Measurements from ENCODE around the gene TARS2.
A peak's percentile ranks its signal among the peaks of the same experiment; 100 is the strongest.

Gene TARS2

GRCh38 chr1:150486966-150487762 is at the start of gene TARS2:
TARS2 (plus strand) TSS chr1:150487419; CDS start chr1:150487451, 32 bp downstream.
- no peaks in the 10 kb centered on the region for H3K9me3 ChIP-seq (ENCODE audit: control insufficient read depth, insufficient read depth, low read length)
- no peaks in the 10 kb centered on the region for H3K27me3 ChIP-seq (ENCODE audit: control insufficient read depth, insufficient read depth, low read length)
- H3K36me3 ChIP-seq (ENCODE audit: control insufficient read depth, insufficient read depth, low read length) = peaks cover 23% of the 10 kb centered on the region
- peak within 1 kb of the TSS; percentile 84 for H3K9ac ChIP-seq (ENCODE audit: low read depth, low read length)
- no peaks in the 10 kb centered on the region for H3K4me1 ChIP-seq (ENCODE audit: control insufficient read depth, insufficient read depth, low read length)
- peak within 1 kb of the TSS; percentile 85 for H3K4me3 ChIP-seq (ENCODE audit: low read depth, low read length)

GRCh38 chr1:150441121-150441520 is 46.1 kb upstream of the TARS2 start:
- no peaks in the 10 kb centered on the region for H3K27me3 ChIP-seq (ENCODE audit: control insufficient read depth, insufficient read depth, low read length)
- no peaks in the 10 kb centered on the region for H3K4me1 ChIP-seq (ENCODE audit: control insufficient read depth, insufficient read depth, low read length)
- peaks cover 5% of the 10 kb centered on the region for H3K36me3 ChIP-seq (ENCODE audit: control insufficient read depth, insufficient read depth, low read length)
- H3K9me3 ChIP-seq (ENCODE audit: control insufficient read depth, insufficient read depth, low read length) = no peaks in the 10 kb centered on the region
- H3K9ac ChIP-seq (ENCODE audit: low read depth, low read length) = no peak overlapping the region
- no peak overlapping the region for H3K4me3 ChIP-seq (ENCODE audit: low read depth, low read length)

GRCh38 chr1:150444232-150444631 is 43.0 kb upstream of the TARS2 start:
- H3K36me3 ChIP-seq (ENCODE audit: control insufficient read depth, insufficient read depth, low read length) = peaks cover 5% of the 10 kb centered on the region
- no peaks in the 10 kb centered on the region for H3K27me3 ChIP-seq (ENCODE audit: control insufficient read depth, insufficient read depth, low read length)
- no peaks in the 10 kb centered on the region for H3K9me3 ChIP-seq (ENCODE audit: control insufficient read depth, insufficient read depth, low read length)
- no peak overlapping the region for H3K4me3 ChIP-seq (ENCODE audit: low read depth, low read length)
- H3K4me1 ChIP-seq (ENCODE audit: control insufficient read depth, insufficient read depth, low read length) = no peaks in the 10 kb centered on the region
- H3K9ac ChIP-seq (ENCODE audit: low read depth, low read length) = no peak overlapping the region

- H3K9ac ChIP-seq (ENCODE audit: low read depth, low read length) = no peak overlapping the region
- peaks cover 6% of the 10 kb centered on the region for H3K36me3 ChIP-seq (ENCODE audit: control insufficient read depth, insufficient read depth, low read length)
Observed at GRCh38 chr1:150456146-150456647, 31.0 kb upstream of the TARS2 start.

GRCh38 chr1:150464422-150464826 is 22.8 kb upstream of the TARS2 start:
- Histone ChIP-seq H3K27me3 (ENCODE audit: control insufficient read depth, insufficient read depth, low read length) (no peaks in the 10 kb centered on the region), H3K9ac (ENCODE audit: low read depth, low read length) (no peak overlapping the region), H3K4me3 (ENCODE audit: low read depth, low read length) (no peak overlapping the region), H3K36me3 (ENCODE audit: control insufficient read depth, insufficient read depth, low read length) (peaks cover 15% of the 10 kb centered on the region), H3K4me1 (ENCODE audit: control insufficient read depth, insufficient read depth, low read length) (no peaks in the 10 kb centered on the region), H3K9me3 (ENCODE audit: control insufficient read depth, insufficient read depth, low read length) (no peaks in the 10 kb centered on the region)

More at GRCh38 chr1:150456146-150456647, 31.0 kb upstream of the TARS2 start:
- H3K27me3 ChIP-seq (ENCODE audit: control insufficient read depth, insufficient read depth, low read length) = no peaks in the 10 kb centered on the region
- no peak overlapping the region for H3K4me3 ChIP-seq (ENCODE audit: low read depth, low read length)
- no peaks in the 10 kb centered on the region for H3K9me3 ChIP-seq (ENCODE audit: control insufficient read depth, insufficient read depth, low read length)
- H3K4me1 ChIP-seq (ENCODE audit: control insufficient read depth, insufficient read depth, low read length) = no peaks in the 10 kb centered on the region

GRCh38 chr1:150466964-150467363 is 20.3 kb upstream of the TARS2 start:
- Histone ChIP-seq H3K27me3 (ENCODE audit: control insufficient read depth, insufficient read depth, low read length) (no peaks in the 10 kb centered on the region), H3K36me3 (ENCODE audit: control insufficient read depth, insufficient read depth, low read length) (peaks cover 26% of the 10 kb centered on the region), H3K9ac (ENCODE audit: low read depth, low read length) (no peak overlapping the region)

GRCh38 chr1:150469291-150469690 is 17.9 kb upstream of the TARS2 start:
- no peak overlapping the region for H3K4me3 ChIP-seq (ENCODE audit: low read depth, low read length)
- H3K9ac ChIP-seq (ENCODE audit: low read depth, low read length) = no peak overlapping the region
- H3K27me3 ChIP-seq (ENCODE audit: control insufficient read depth, insufficient read depth, low read length) = no peaks in the 10 kb centered on the region
- no peaks in the 10 kb centered on the region for H3K9me3 ChIP-seq (ENCODE audit: control insufficient read depth, insufficient read depth, low read length)
- no peaks in the 10 kb centered on the region for H3K4me1 ChIP-seq (ENCODE audit: control insufficient read depth, insufficient read depth, low read length)
- peaks cover 30% of the 10 kb centered on the region for H3K36me3 ChIP-seq (ENCODE audit: control insufficient read depth, insufficient read depth, low read length)

More at GRCh38 chr1:150466964-150467363, 20.3 kb upstream of the TARS2 start:
- Histone ChIP-seq H3K4me1 (ENCODE audit: control insufficient read depth, insufficient read depth, low read length) (no peaks in the 10 kb centered on the region), H3K4me3 (ENCODE audit: low read depth, low read length) (no peak overlapping the region), H3K9me3 (ENCODE audit: control insufficient read depth, insufficient read depth, low read length) (no peaks in the 10 kb centered on the region)

- H3K4me3 ChIP-seq (ENCODE audit: low read depth, low read length) = no peak overlapping the region
- H3K9ac ChIP-seq (ENCODE audit: low read depth, low read length) = no peak overlapping the region
- no peaks in the 10 kb centered on the region for H3K4me1 ChIP-seq (ENCODE audit: control insufficient read depth, insufficient read depth, low read length)
- H3K27me3 ChIP-seq (ENCODE audit: control insufficient read depth, insufficient read depth, low read length) = no peaks in the 10 kb centered on the region
- H3K9me3 ChIP-seq (ENCODE audit: control insufficient read depth, insufficient read depth, low read length) = no peaks in the 10 kb centered on the region
- peaks cover 23% of the 10 kb centered on the region for H3K36me3 ChIP-seq (ENCODE audit: control insufficient read depth, insufficient read depth, low read length)
Observed at GRCh38 chr1:150472601-150473200, 14.5 kb upstream of the TARS2 start.

- H3K27me3 ChIP-seq (ENCODE audit: control insufficient read depth, insufficient read depth, low read length) = no peaks in the 10 kb centered on the region
- no peak overlapping the region for H3K9ac ChIP-seq (ENCODE audit: low read depth, low read length)
- H3K36me3 ChIP-seq (ENCODE audit: control insufficient read depth, insufficient read depth, low read length) = peaks cover 23% of the 10 kb centered on the region
- H3K4me3 ChIP-seq (ENCODE audit: low read depth, low read length) = no peak overlapping the region
- H3K4me1 ChIP-seq (ENCODE audit: control insufficient read depth, insufficient read depth, low read length) = no peaks in the 10 kb centered on the region
- H3K9me3 ChIP-seq (ENCODE audit: control insufficient read depth, insufficient read depth, low read length) = no peaks in the 10 kb centered on the region
Observed at GRCh38 chr1:150473659-150474058, 13.6 kb upstream of the TARS2 start.

- H3K9me3 ChIP-seq (ENCODE audit: control insufficient read depth, insufficient read depth, low read length) = no peaks in the 10 kb centered on the region
- H3K9ac ChIP-seq (ENCODE audit: low read depth, low read length) = no peak overlapping the region
- H3K4me1 ChIP-seq (ENCODE audit: control insufficient read depth, insufficient read depth, low read length) = no peaks in the 10 kb centered on the region
- H3K36me3 ChIP-seq (ENCODE audit: control insufficient read depth, insufficient read depth, low read length) = peaks cover 23% of the 10 kb centered on the region
- H3K4me3 ChIP-seq (ENCODE audit: low read depth, low read length) = no peak overlapping the region
- H3K27me3 ChIP-seq (ENCODE audit: control insufficient read depth, insufficient read depth, low read length) = peaks cover 6% of the 10 kb centered on the region
Observed at GRCh38 chr1:150474869-150475268, 12.3 kb upstream of the TARS2 start.

- no peaks in the 10 kb centered on the region for H3K9me3 ChIP-seq (ENCODE audit: control insufficient read depth, insufficient read depth, low read length)
- H3K4me3 ChIP-seq (ENCODE audit: low read depth, low read length) = no peak overlapping the region
- peaks cover 8% of the 10 kb centered on the region for H3K36me3 ChIP-seq (ENCODE audit: control insufficient read depth, insufficient read depth, low read length)
- H3K27me3 ChIP-seq (ENCODE audit: control insufficient read depth, insufficient read depth, low read length) = peaks cover 6% of the 10 kb centered on the region
- H3K9ac ChIP-seq (ENCODE audit: low read depth, low read length) = no peak overlapping the region
- H3K4me1 ChIP-seq (ENCODE audit: control insufficient read depth, insufficient read depth, low read length) = no peaks in the 10 kb centered on the region
Observed at GRCh38 chr1:150476754-150477153, 10.5 kb upstream of the TARS2 start.

GRCh38 chr1:150477320-150477719 is 9.9 kb upstream of the TARS2 start:
- Histone ChIP-seq H3K9ac (ENCODE audit: low read depth, low read length) (no peak overlapping the region), H3K27me3 (ENCODE audit: control insufficient read depth, insufficient read depth, low read length) (peaks cover 6% of the 10 kb centered on the region), H3K4me1 (ENCODE audit: control insufficient read depth, insufficient read depth, low read length) (no peaks in the 10 kb centered on the region), H3K4me3 (ENCODE audit: low read depth, low read length) (no peak overlapping the region), H3K9me3 (ENCODE audit: control insufficient read depth, insufficient read depth, low read length) (no peaks in the 10 kb centered on the region), H3K36me3 (ENCODE audit: control insufficient read depth, insufficient read depth, low read length) (peaks cover 2% of the 10 kb centered on the region)
